IMR-90 (cell line): ENCODE results near the gene TIMM10. TPM values are rescaled to one million over a fixed set of nuclear protein-coding genes. Genes with fewer than 3 reads are reported as not detected.

Source experiments
- ATAC-seq: fragments of 200-7000 bp; cut with Tn5 transposase; 2 replicates; pipeline ENCODE4 v1.9.1; 2020; ENCODE audit warnings: low read depth, mild to moderate bottlenecking, moderate library complexity
- BruUV-seq: library from RNA; stranded (reverse); fragments of 400-500 nt; replicated peaks from 2 replicates; lab custom pipeline; 2021; lab: Mats Ljungman, UMichigan
- CTCF ChIA-PET: fragments of 300-600 bp; formaldehyde crosslinking; extraction: SDS; loops from one replicate; lab custom pipeline; 2021; ENCODE audit warnings: antibody characterized with exemption; lab: Yijun Ruan, JAX
- POLR2A ChIA-PET: fragments of 300-600 bp; sonication (Branson Sonifier 250); formaldehyde crosslinking; loops from one replicate; lab custom pipeline; 2022; ENCODE audit warnings: antibody characterized with exemption; ENCODE audit not compliant: unreplicated experiment; lab: Charles Lee
- DNase-seq: peaks from one replicate; pipeline ENCODE4 v3.0.0; 2013
- H2AFZ ChIP-seq: replicated peaks from 2 replicates; pipeline ENCODE3; 2013; ENCODE audit warnings: low read length, mild to moderate bottlenecking; ENCODE audit not compliant: poor library complexity
- H2AK5ac ChIP-seq: 2 replicates; pipeline ENCODE4 v1.6.1; 2013; ENCODE audit warnings: low read depth, low read length, inconsistent platforms
- H2AK9ac ChIP-seq: replicated peaks from 2 replicates; pipeline ENCODE3; 2013; ENCODE audit warnings: mild to moderate bottlenecking, low read depth, low read length, moderate library complexity; ENCODE audit not compliant: poor library complexity
- H2BK120ac ChIP-seq: 2 replicates; pipeline ENCODE4 v1.6.1; 2013; ENCODE audit warnings: low read depth, low read length, inconsistent platforms
- H2BK15ac ChIP-seq: 3 replicates; pipeline ENCODE4 v1.6.1; 2013; ENCODE audit warnings: low read depth, low read length, inconsistent platforms
- H2BK20ac ChIP-seq: 2 replicates; pipeline ENCODE4 v1.6.1; 2013; ENCODE audit warnings: low read depth, mild to moderate bottlenecking, inconsistent platforms, low read length, moderate library complexity
- H2BK5ac ChIP-seq: 2 replicates; pipeline ENCODE4 v1.6.1; 2013; ENCODE audit warnings: mild to moderate bottlenecking, low read depth, low read length, inconsistent platforms; ENCODE audit not compliant: poor library complexity, severe bottlenecking
- H3K14ac ChIP-seq: replicated peaks from 2 replicates; pipeline ENCODE4 v1.6.1; 2013; ENCODE audit warnings: low read depth, low read length, inconsistent platforms
- H3K18ac ChIP-seq: 2 replicates; pipeline ENCODE4 v1.6.1; 2013; ENCODE audit warnings: low read depth, low read length, control low read depth
- H3K23ac ChIP-seq: 2 replicates; pipeline ENCODE4 v1.6.1; 2013; ENCODE audit warnings: low read depth, low read length, inconsistent platforms
- H3K27ac ChIP-seq: 2 replicates; pipeline ENCODE4 v1.5.1; 2013; ENCODE audit warnings: mild to moderate bottlenecking, control low read depth, low read length; ENCODE audit not compliant: insufficient read depth
- H3K27me3 ChIP-seq: 2 replicates; pipeline ENCODE4 v1.6.1; 2013; ENCODE audit warnings: low read length; ENCODE audit not compliant: control insufficient read depth, insufficient read depth
- H3K36me3 ChIP-seq: 2 replicates; pipeline ENCODE4 v1.6.1; 2013; ENCODE audit warnings: low read length, mixed read lengths; ENCODE audit not compliant: control insufficient read depth, insufficient read depth
- H3K4ac ChIP-seq: 2 replicates; pipeline ENCODE4 v1.6.1; 2013; ENCODE audit warnings: low read depth, low read length, inconsistent platforms
- H3K4me1 ChIP-seq: 2 replicates; pipeline ENCODE4 v1.6.1; 2013; ENCODE audit warnings: low read length, mixed read lengths; ENCODE audit not compliant: control insufficient read depth, insufficient read depth
- H3K4me2 ChIP-seq: 2 replicates; pipeline ENCODE4 v1.6.1; 2013; ENCODE audit warnings: low read depth, mild to moderate bottlenecking, control low read depth, low read length, moderate library complexity
- H3K4me3 ChIP-seq: 2 replicates; pipeline ENCODE4 v1.5.1; 2013; ENCODE audit warnings: low read depth, mild to moderate bottlenecking, control low read depth, low read length, moderate library complexity; ENCODE audit not compliant: insufficient read depth
- H3K56ac ChIP-seq: 2 replicates; pipeline ENCODE4 v1.6.1; 2013; ENCODE audit warnings: low read length, inconsistent platforms; ENCODE audit not compliant: insufficient read depth; ENCODE audit errors: extremely low read depth
- H3K79me1 ChIP-seq, 2 experiments: 2 replicates each; pipeline ENCODE4 v1.6.1; 2013; ENCODE audit warnings: low read length in 2 of 2, inconsistent platforms in 1 of 2, low read depth in 1 of 2
- H3K9ac ChIP-seq: 2 replicates; pipeline ENCODE4 v1.6.1; 2013; ENCODE audit warnings: low read depth, low read length, control low read depth
- H3K9me1 ChIP-seq: 2 replicates; pipeline ENCODE4 v1.6.1; 2013; ENCODE audit warnings: low read length, inconsistent platforms; ENCODE audit not compliant: insufficient read depth
- H3K9me3 ChIP-seq: 2 replicates; pipeline ENCODE4 v1.6.1; 2013; ENCODE audit warnings: low read length; ENCODE audit not compliant: control insufficient read depth, insufficient read depth
- H4K20me1 ChIP-seq: 2 replicates; pipeline ENCODE4 v1.6.1; 2013; ENCODE audit warnings: low read length, inconsistent platforms; ENCODE audit not compliant: insufficient read depth
- H4K5ac ChIP-seq: 2 replicates; pipeline ENCODE4 v1.6.1; 2013; ENCODE audit warnings: mild to moderate bottlenecking, low read depth, low read length, control low read depth
- H4K8ac ChIP-seq, 2 experiments: 2 replicates each; pipeline ENCODE4 v1.6.1; 2013; ENCODE audit warnings: low read depth in 2 of 2, low read length in 2 of 2, control low read depth in 1 of 2, inconsistent platforms in 1 of 2
- H4K91ac ChIP-seq: 2 replicates; pipeline ENCODE4 v1.6.1; 2013; ENCODE audit warnings: low read depth, low read length, inconsistent platforms; ENCODE audit not compliant: insufficient read depth
- CEBPB ChIP-seq: IDR thresholded peaks from 2 replicates; pipeline ENCODE4 v1.6.1; 2012; ENCODE audit warnings: low read depth, low read length, improper control_type of control experiment
- CHD1 ChIP-seq: IDR thresholded peaks from 2 replicates; pipeline ENCODE4 v1.6.1; 2012; ENCODE audit warnings: low read depth, low read length, improper control_type of control experiment
- FOS ChIP-seq: fragments of 150-350 bp; IDR thresholded peaks from 2 replicates; pipeline ENCODE4 v1.6.1; 2016; ENCODE audit warnings: low read depth, low read length
- RFX5 ChIP-seq: IDR thresholded peaks from 2 replicates; pipeline ENCODE4 v1.8.0; 2012; ENCODE audit warnings: low read depth, mild to moderate bottlenecking, low read length, moderate library complexity
- WGBS, 2 experiments: methylation state at CpG; one replicate each; pipeline versions ENCODE4 v1.1.5 to v1.1.7; 2013; ENCODE audit warnings: missing lambda C conversion rate in 2 of 2; ENCODE audit not compliant: insufficient read length in 1 of 2; ENCODE audit errors: extremely low coverage in 2 of 2; 5-methylcytosine and 5-hydroxymethylcytosine counted together
- dilution Hi-C: fragments of 300-500 bp; cut with HindIII; formaldehyde crosslinking; loops from one replicate; pipeline ENCODE4 v1.14.3; 2018; ENCODE audit warnings: low sequenced_read_pairs; ENCODE audit not compliant: unreplicated experiment
- in situ Hi-C: fragments of 300-500 bp; cut with MboI; formaldehyde crosslinking; loops from 3 replicates; pipeline ENCODE4 v1.14.3; 2019; ENCODE audit warnings: low sequenced_read_pairs, inconsistent platforms, mixed read lengths
- intact Hi-C: fragments of 100-400 bp; cut with micrococcal nuclease; formaldehyde crosslinking; loops from 2 replicates; pipeline ENCODE4 v1.10.0; 2022
- polyA plus RNA-seq, 3 experiments: library from polyadenylated mRNA; depleted of rRNA; stranded (reverse); fragments of >200 nt; gene quantifications; 2 replicates each; pipeline ENCODE4 v1.2.3, GENCODE V29; 2012; ENCODE audit warnings: low replicate concordance in 1 of 3
- total RNA-seq: library from RNA; depleted of rRNA; stranded (reverse); fragments of >200 nt; gene quantifications from 2 replicates; pipeline ENCODE4 v1.2.3, GENCODE V29; 2012

The TIMM10 gene
- total and polyA plus RNA-seq, 2 of the 4 experiments (the other 2 are of a cell fraction) = 96.8 to 135 TPM

DNA sequence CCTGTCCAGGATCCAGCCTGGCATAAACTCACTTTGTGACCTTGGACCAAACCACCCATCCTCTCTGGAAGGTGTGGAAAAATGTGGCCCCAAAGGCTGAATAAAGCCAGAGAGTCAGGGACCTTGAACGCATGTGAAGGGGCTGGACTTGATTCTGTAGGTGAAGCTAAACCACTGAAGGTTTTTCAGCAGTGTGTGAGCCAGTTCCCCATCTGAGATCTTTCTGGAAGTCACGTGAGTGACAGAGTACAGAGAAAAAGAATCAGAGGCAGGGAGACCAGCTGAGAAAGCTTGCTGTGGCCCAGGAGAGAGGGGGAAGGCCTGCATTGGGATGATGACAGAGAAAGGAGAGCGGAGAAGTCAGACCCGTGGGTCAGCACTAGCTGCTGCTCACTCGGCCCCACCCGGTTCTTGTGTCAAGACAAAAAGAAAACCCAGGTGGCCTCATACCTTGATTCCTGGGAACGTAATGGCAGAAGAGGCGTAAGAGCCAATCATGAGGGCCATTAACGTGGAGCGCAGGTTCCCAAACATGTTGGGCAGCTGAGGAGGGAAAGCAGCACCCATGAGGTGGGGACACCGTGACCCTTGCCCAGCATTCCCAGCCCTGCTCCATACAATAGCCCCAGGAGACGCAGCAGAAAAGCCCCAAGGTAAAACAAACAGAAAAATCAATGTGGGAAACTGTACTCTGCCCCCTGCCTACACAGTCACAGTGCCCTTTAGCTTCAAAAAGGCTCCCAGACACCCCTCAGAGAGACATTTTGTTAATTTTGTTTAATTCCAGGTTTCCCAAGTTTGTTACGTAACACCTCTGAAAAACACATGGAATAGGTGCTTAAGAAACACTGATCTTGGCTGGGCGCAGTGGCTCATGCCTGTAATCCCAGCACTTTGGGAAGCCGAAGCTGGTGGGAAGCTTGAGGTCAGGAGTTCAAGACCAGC is 33.0 kb downstream of the TIMM10 start:
- WGBS, 2 experiments = 86% methylated on average over 6 of the region's 15 CpGs; no CpG with 5 or more reads in 1 of the 2 experiments
- Histone ChIP-seq H2BK5ac (no peak overlapping the region), H2BK15ac (no peak overlapping the region), H3K27me3 (no peaks in the 10 kb centered on the region), H3K56ac (no peak overlapping the region), H2AK5ac (no peak overlapping the region), H2AFZ (peak overlapping the region; percentile 9), H4K8ac (no peak overlapping the region), H3K14ac (no peak overlapping the region), H3K9me1 (peaks cover 10% of the 10 kb centered on the region; the same call in 1 of the 2 replicates), H4K91ac (no peak overlapping the region), H3K9ac (no peak overlapping the region), H3K4me3 (no peak overlapping the region), H3K4ac (no peak overlapping the region), H3K27ac (no peak overlapping the region), H3K36me3 (peaks cover 31% of the 10 kb centered on the region), H4K20me1 (no peaks in the 10 kb centered on the region; the same call in 1 of the 2 replicates), H2AK9ac (peak overlapping the region; percentile 15), H3K4me2 (no peak overlapping the region), H3K23ac (no peak overlapping the region), H3K18ac (no peak overlapping the region), H3K4me1 (peaks cover 15% of the 10 kb centered on the region), H3K79me1 (peaks cover 3 to 14% of the 10 kb centered on the region in 2 experiments; a peak in 2 of 4 replicates), H2BK120ac (no peak overlapping the region), H3K9me3 (no peaks in the 10 kb centered on the region), H2BK20ac (no peak overlapping the region), H4K5ac (no peak overlapping the region)
- CTCF ChIA-PET = no interaction called here
- no peak for ATAC-seq
- dilution Hi-C loops (no loop called here), intact Hi-C loops (no loop called here), in situ Hi-C loops (loop anchor here (10.0 to 25.0 kb wide), 2 partner anchors 147 to 1015 kb away; partner anchors contain the start of genes OR5B21 and YPEL4)
- no peak for DNase-seq
- TF ChIP-seq CEBPB (peak; percentile 62), CHD1 (no peak), FOS (no peak), RFX5 (no peak)
- BruUV-seq = no TSS peak
- POLR2A ChIA-PET = interaction anchor here (0.5 kb wide), 1 partner anchor 107 kb away, joined by 3 read pairs; no protein-coding TSS in a partner anchor
